Activated CD4-positive, CD25-positive, alpha-beta regulatory T cell treated with anti-CD3 and anti-CD28 coated beads, Interleukin-2, amount 50 U/mL, for 72 hours (primary cell): Measurements from ENCODE around the gene STIP1.

Experiments used
- DNase-seq: peaks from one replicate; pipeline ENCODE4 v3.0.0; 2021

Gene STIP1

DNA sequence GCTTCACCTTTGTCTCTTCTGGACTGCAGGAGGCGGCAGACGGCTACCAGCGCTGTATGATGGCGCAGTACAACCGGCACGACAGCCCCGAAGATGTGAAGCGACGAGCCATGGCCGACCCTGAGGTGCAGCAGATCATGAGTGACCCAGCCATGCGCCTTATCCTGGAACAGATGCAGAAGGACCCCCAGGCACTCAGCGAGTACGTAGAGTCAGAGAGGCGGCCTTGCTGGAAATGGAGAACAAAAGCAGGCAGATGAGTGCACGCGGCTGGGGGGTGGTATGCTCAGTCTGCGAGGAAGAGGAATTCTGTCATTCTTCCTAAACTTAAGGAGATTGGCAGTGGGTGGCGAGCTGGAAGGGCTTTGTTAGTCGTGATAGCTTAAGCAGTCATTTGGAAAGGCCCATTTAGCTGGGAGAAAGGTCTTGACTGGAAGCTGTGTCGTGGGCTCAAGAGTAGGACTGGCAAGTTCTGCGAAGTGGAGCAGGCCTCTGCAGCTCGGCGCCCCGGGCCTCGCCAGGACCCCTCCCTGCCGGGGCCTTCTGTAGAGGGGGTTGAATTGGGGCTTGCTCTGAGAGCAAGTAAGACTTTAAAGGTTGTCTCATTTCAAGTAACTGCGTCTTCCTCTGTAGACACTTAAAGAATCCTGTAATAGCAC, 17.6 kb downstream of the STIP1 start:
- DNase-seq, result no peak

DNA sequence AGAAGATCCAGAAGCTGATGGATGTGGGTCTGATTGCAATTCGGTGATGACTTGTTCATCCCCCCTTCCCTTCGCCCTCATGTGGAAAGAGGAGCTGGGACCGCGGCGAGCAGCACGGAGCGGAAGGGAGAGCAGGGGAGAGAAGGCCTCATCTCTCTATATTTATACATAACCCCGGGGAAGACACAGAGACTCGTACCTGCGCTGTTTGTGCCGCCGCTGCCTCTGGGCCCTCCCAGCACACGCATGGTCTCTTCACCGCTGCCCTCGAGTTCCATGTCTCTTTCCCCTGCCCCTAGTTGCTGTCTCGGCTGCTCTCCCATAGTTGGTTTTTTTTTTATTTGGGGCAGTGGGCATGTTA, 18.1 kb downstream of the STIP1 start:
- no peak for DNase-seq

- peak; percentile 55 for DNase-seq
These were observed 18.6 kb downstream of the STIP1 start for GRCh38 chr11:64204464-64204989.

DNA sequence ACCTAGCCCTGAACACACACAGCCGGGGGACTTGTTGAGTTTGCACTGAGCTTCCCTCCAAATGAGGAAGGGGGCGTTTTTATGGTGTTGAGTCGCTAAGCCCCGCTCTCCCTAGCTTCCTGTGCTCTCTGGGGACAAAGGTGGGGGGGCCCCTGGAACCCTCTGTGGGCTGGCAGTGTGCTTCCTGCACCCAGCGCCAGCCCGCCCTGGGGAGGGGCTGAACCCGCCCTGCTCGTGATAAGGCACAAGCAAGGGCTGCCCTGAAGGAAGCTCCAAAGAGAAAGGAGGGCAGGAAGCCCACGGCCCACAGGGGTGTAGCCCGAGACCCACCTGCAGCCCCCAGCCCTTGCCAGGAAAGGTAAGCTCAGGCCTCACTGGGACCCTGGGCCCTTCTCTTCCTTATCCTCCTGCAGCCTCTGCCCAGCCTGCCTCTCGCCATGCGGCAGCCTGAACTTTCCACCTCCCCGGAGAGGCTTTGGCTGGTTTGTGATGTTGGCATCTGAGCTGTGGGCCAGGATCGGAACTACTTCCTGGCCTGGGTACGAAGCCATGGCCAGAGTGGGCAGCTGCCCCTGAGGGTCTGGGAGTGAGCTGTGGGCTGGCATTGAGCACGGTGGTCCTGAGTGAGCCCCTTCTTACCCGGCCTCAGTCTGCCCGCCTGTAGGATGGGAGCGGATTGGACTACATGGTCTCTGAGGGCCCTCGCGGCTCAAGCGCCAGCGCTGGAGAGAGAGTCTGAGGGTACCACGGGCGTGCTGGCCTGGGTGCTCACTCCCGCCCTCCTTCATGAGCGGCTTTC, 20.7 kb downstream of the STIP1 start, which contains the start of gene FERMT3:
TSS of gene FERMT3 (plus strand) at position 265 of the 799 bp plus-strand sequence. CDS start 644 bp downstream, outside the sequence.
- peak; percentile 65 for DNase-seq

DNA sequence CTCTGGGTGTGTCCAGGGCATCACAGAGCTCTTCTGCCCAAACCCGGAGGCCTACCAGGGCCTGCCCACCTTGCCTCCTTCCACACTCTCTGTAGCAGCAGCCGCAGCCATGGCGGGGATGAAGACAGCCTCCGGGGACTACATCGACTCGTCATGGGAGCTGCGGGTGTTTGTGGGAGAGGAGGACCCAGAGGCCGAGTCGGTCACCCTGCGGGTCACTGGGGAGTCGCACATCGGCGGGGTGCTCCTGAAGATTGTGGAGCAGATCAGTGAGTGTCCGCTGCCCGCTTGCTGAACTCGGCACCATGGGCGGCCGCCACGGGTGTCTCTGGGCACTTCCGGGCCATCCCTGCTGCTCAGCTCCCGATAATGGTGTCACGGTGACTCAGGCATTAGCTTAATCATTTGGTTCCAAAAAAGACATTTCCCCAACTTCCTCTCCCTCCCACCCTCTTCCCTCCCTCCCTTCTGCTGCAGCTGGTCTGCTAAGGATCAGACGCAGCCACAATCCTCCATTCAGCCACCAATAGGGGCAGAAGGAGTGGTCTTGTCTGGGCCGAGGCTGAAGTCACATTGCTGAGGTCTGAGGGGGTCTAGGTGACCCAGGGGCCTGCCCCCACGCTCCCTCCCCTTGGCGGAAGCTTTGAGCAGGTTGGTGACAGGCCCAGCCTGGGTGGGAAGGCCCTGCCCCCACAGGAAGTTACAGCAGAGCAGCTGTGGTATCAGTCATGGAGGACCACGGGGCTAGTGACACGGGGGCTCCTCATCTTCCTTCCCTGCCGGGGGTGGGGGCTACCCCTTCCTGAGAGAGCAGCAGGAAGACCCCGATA, 21.5 kb downstream of the STIP1 start:
- DNase-seq, result peak; percentile 76

GRCh38 chr11:64208086-64208795, 22.3 kb downstream of the STIP1 start:
- no peak for DNase-seq

DNA sequence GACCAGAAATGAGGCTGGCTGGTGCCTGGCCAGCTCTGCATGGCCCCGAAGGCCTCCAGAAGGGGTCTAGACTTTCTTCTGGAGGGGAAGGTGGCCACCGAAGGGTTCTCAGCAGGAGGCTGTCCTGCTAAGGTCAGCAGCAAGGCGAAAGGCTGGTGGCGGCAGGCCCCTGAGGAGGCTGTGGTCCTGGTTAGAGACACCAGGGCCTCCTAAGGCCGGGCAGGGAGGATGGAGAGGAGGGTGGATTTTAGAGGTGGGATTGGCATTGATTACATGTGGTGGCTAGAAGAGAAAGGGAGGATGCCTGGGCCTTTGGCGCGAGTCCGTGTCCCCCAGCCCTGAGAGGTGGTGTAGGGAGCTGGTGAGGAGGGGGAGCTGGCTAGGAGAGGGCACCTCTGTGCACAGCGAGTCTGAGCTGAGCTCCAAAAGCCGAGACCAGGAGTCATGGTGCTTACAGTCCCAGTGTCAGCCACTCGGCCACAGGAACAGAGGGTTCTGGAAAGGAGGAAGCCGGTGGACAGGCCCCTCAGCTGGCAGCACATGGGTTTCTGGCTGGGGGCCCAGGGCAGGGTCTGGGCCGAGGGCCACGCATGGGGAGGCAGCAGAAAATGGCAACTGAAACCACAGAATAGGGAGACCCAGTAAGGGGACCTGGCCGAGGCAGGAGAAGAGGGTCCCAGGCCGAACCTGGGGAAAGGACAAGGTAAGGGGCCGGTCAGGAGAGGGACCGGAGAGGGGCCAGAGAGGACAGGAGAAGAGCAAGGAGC, 23.0 kb downstream of the STIP1 start:
- DNase-seq, result no peak

DNA sequence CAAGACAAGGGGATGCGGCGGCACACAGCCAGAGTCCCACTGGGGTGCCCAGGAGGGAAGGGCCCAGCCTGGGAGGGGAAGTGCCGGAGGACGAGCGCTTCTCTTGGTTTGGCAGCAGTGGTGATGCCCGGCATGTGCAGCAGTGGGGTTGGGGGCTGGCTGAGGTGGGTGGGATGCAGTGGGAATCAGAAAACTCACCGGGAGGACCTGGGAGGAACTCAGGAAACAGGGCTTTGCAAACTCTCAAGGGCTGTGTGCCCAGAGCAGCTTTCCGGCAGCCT, 23.5 kb downstream of the STIP1 start:
- DNase-seq, result no peak

GRCh38 chr11:64210301-64211020, 24.5 kb downstream of the STIP1 start:
- DNase-seq, result no peak

DNA sequence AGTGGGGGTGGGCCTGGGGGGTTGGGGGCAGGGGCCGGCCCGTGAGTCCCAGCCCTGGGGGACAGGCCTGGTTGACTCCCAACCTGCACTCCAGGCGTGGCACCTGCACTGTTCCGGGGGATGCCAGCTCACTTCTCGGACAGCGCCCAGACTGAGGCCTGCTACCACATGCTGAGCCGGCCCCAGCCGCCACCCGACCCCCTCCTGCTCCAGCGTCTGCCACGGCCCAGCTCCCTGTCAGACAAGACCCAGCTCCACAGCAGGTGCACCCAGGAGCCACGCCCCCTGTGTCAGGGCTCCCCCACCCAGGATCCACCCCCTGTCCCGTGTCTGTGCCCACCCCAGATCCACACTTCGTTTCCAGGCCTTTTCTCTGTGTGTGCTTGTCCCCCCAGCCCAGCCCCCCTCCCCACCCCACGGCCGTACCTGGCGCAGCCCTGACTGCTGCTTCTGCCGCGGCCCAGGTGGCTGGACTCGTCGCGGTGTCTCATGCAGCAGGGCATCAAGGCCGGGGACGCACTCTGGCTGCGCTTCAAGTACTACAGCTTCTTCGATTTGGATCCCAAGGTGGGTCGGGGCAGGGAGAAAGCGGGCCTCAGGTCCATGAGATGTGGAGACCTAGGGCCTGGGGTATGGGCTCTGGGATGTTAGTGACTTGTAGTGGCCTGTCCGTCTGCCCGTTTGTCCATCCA, 25.4 kb downstream of the STIP1 start:
- DNase-seq, result no peak

GRCh38 chr11:64216879-64217278, 30.9 kb downstream of the STIP1 start:
- no peak for DNase-seq

DNA sequence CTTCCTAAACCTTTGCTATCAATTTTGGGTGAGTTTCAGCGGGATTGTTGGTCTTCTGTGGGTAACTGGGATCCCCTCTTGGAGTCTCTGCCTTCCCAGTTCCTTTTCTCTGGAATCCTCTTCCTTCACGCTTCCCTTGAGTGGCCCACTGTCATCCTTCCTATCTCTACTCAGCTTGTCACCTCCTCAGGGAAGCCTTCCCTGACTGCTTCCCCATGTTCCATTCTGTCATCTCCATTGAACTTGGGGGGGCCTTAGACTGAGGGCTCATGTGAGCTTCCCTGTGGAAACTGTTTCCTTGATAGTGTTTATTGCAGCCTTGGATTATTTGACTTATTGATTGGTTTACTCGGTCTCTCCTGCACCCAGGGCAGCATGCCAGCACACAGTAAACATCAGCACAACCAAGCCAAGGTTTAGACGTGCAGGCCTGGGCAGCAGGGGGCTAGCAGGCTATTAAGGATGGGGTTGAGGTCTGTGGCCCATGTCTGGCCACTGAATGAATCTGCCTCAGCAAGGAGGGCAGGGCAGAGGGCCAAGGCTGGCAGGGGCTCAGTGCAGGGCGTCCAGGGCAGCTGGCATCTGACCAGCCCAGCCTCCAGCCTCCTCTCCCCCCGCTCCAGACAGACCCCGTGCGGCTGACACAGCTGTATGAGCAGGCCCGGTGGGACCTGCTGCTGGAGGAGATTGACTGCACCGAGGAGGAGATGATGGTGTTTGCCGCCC, 32.8 kb downstream of the STIP1 start:
- DNase-seq, result no peak

DNA sequence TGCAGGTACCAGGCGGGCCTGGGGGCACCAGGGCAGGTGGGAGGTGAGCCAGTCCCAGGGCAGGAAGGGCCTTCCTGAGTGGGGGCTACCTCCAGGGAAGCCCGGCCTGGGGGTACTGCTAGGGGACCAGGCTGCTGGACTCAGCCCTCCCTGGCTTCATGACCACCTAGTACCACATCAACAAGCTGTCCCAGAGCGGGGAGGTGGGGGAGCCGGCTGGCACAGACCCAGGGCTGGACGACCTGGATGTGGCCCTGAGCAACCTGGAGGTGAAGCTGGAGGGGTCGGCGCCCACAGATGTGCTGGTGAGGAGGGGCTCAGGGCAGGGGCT, 33.3 kb downstream of the STIP1 start:
- DNase-seq, result no peak

- DNase-seq, result no peak
These were observed 33.8 kb downstream of the STIP1 start for GRCh38 chr11:64219755-64220154.

DNA sequence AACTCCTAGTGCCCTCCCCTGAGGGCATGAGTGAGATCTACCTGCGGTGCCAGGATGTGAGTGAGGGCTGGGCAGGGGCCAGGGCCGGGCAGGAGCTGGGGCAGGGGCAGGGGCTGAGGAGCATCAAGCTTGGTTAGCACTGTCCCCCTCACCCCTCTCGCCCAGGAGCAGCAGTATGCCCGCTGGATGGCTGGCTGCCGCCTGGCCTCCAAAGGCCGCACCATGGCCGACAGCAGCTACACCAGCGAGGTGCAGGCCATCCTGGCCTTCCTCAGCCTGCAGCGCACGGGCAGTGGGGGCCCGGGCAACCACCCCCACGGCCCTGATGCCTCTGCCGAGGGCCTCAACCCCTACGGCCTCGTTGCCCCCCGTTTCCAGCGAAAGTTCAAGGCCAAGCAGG, 34.3 kb downstream of the STIP1 start:
- no peak for DNase-seq

DNA sequence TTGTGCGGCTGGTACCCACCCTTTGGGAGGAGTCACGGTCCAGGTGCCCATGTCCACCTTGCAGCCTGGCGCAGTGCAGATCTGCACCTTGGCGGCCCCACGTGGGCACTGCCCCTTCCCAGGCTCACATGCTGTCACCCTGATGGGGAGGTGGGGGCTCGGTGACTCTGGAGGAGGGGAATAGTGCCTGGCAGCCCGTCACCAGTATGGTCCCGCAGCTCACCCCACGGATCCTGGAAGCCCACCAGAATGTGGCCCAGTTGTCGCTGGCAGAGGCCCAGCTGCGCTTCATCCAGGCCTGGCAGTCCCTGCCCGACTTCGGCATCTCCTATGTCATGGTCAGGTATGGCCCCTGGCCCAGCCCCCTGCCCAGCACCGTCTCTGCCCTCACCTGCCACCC, 34.8 kb downstream of the STIP1 start:
- no peak for DNase-seq

DNA sequence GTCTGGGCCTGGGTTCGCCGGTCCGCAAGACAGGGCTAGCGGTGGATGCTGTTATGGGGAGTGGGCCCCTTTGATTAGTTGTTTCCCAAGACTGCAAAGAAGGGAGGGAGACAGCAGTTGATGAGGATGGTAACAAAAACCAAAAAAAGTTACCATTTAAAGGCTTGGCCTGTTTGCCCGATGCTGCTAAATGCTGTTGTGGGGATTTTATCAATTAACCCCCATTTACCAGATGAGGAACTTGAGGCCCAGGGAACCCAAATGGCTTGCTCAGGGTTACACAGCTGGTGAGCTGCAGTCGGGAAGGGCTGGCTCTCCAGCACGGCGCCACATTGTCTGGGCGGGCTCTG, 36.7 kb downstream of the STIP1 start:
- no peak for DNase-seq

DNA sequence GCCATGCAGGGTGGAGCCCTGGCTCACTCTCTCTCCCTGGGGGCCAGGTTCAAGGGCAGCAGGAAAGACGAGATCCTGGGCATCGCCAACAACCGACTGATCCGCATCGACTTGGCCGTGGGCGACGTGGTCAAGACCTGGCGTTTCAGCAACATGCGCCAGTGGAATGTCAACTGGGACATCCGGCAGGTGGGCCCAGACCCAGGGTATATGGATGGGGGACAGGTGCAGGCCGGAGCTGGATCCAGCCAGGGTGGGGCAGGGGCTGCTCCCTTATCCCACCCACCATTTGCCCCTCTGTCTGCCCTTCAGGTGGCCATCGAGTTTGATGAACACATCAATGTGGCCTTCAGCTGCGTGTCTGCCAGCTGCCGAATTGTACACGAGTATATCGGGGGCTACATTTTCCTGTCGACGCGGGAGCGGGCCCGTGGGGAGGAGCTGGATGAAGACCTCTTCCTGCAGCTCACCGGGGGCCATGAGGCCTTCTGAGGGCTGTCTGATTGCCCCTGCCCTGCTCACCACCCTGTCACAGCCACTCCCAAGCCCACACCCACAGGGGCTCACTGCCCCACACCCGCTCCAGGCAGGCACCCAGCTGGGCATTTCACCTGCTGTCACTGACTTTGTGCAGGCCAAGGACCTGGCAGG, 37.2 kb downstream of the STIP1 start:
- DNase-seq, result no peak

- DNase-seq, result no peak
These were observed 38.4 kb downstream of the STIP1 start for GRCh38 chr11:64224151-64224890.
